DND-41 (cell line): ENCODE data around the gene PIK3C2B.

Experiments
- EZH2 ChIP-seq: IDR thresholded peaks from 3 replicates; pipeline ENCODE4 v1.6.1; 2012; ENCODE audit warnings: borderline replicate concordance, low read depth, mild to moderate bottlenecking, moderate library complexity, low read length, inconsistent platforms; ENCODE audit not compliant: severe bottlenecking
- TF ChIP-seq, protein P1 (sequence below): IDR thresholded peaks from 2 replicates; pipeline ENCODE4 v1.5.1; 2012; ENCODE audit warnings: borderline replicate concordance, low read length, moderate library complexity, mild to moderate bottlenecking; ENCODE audit not compliant: poor library complexity, severe bottlenecking; ENCODE audit errors: extremely low read depth

- TF ChIP-seq, protein P1, sequence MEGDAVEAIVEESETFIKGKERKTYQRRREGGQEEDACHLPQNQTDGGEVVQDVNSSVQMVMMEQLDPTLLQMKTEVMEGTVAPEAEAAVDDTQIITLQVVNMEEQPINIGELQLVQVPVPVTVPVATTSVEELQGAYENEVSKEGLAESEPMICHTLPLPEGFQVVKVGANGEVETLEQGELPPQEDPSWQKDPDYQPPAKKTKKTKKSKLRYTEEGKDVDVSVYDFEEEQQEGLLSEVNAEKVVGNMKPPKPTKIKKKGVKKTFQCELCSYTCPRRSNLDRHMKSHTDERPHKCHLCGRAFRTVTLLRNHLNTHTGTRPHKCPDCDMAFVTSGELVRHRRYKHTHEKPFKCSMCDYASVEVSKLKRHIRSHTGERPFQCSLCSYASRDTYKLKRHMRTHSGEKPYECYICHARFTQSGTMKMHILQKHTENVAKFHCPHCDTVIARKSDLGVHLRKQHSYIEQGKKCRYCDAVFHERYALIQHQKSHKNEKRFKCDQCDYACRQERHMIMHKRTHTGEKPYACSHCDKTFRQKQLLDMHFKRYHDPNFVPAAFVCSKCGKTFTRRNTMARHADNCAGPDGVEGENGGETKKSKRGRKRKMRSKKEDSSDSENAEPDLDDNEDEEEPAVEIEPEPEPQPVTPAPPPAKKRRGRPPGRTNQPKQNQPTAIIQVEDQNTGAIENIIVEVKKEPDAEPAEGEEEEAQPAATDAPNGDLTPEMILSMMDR: no peak
- no peak for TF ChIP-seq EZH2
These were observed 25.3 kb downstream of the PIK3C2B start for GRCh38 chr1:204469304-204469703.
